DND-41 (cell line): ENCODE data around the gene IWS1.

Experiments used
- ATAC-seq: fragments of 200-7000 bp; cut with Tn5 transposase; 3 replicates; pipeline ENCODE4 v1.9.1; 2021; ENCODE audit warnings: low read depth; ENCODE audit not compliant: insufficient read depth
- DNase-seq: peaks from one replicate; pipeline ENCODE4 v3.0.0-alpha.2; 2020
- H2AFZ ChIP-seq: 2 replicates; pipeline ENCODE4 v1.6.0; 2012; ENCODE audit warnings: low read depth, low read length
- H3K27ac ChIP-seq: 2 replicates; pipeline ENCODE4 v1.5.1; 2012; ENCODE audit warnings: low read length, inconsistent platforms
- H3K27me3 ChIP-seq: fragments of 200-600 bp; sonication (generic); 2 replicates; pipeline ENCODE4 v1.6.0; 2012; ENCODE audit warnings: low read length, mild to moderate bottlenecking, inconsistent platforms; ENCODE audit not compliant: insufficient read depth, poor library complexity
- H3K36me3 ChIP-seq: 2 replicates; pipeline ENCODE4 v1.5.1; 2012; ENCODE audit warnings: low read length, inconsistent platforms; ENCODE audit not compliant: insufficient read depth
- H3K4me1 ChIP-seq: 2 replicates; pipeline ENCODE4 v1.5.1; 2012; ENCODE audit warnings: mild to moderate bottlenecking, low read length; ENCODE audit not compliant: insufficient read depth
- H3K4me2 ChIP-seq: 2 replicates; pipeline ENCODE4 v1.6.0; 2012; ENCODE audit warnings: mild to moderate bottlenecking, moderate library complexity, low read length, inconsistent platforms; ENCODE audit not compliant: insufficient read depth
- H3K4me3 ChIP-seq, 2 experiments: fragments of 200-600 bp in 1 of 2; shearing (Covaris generic) in 1 of 2; 2 replicates each; pipeline ENCODE4 v1.5.1; 2012 to 2016; ENCODE audit warnings: inconsistent platforms in 2 of 2, low read length in 2 of 2, mild to moderate bottlenecking in 2 of 2, low read depth in 1 of 2, moderate library complexity in 1 of 2
- H3K79me2 ChIP-seq: 2 replicates; pipeline ENCODE4 v1.6.0; 2012; ENCODE audit warnings: low read length, inconsistent platforms; ENCODE audit not compliant: insufficient read depth
- H3K9ac ChIP-seq: 2 replicates; pipeline ENCODE4 v1.6.0; 2012; ENCODE audit warnings: low read depth, mild to moderate bottlenecking, inconsistent platforms, low read length, moderate library complexity
- H3K9me3 ChIP-seq: 2 replicates; pipeline ENCODE4 v1.5.1; 2012; ENCODE audit warnings: low read length, moderate library complexity, mild to moderate bottlenecking, inconsistent platforms; ENCODE audit not compliant: insufficient read depth, severe bottlenecking
- H4K20me1 ChIP-seq: 2 replicates; pipeline ENCODE4 v1.6.0; 2012; ENCODE audit warnings: low read length; ENCODE audit not compliant: insufficient read depth
- EZH2 ChIP-seq: IDR thresholded peaks from 3 replicates; pipeline ENCODE4 v1.6.1; 2012; ENCODE audit warnings: borderline replicate concordance, low read depth, mild to moderate bottlenecking, moderate library complexity, low read length, inconsistent platforms; ENCODE audit not compliant: severe bottlenecking
- TF ChIP-seq, protein P1 (sequence below): IDR thresholded peaks from 2 replicates; pipeline ENCODE4 v1.5.1; 2012; ENCODE audit warnings: borderline replicate concordance, low read length, moderate library complexity, mild to moderate bottlenecking; ENCODE audit not compliant: poor library complexity, severe bottlenecking; ENCODE audit errors: extremely low read depth

IWS1 gene

DNA sequence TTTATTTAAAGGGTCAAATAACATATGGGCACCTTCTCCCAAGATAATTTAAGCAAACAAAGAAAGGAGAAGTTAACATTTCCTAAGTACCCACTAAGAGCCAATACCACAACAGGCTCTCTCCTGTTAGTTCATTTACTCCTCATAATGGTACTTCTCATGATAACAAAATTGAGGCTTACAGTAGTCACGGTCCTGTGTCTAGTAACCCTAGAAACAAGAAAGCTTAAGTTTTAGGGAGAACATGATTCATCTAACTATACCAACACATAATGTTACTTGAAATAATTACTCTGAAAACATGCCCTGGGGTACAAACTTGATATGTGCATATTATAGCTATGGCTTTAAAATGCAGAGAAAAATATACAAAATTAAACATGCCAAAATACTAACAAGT, 19.8 kb downstream of the IWS1 start:
- Histone ChIP-seq H2AFZ (no peak overlapping the region), H3K79me2 (peaks cover 80% of the 10 kb centered on the region), H3K9me3 (no peaks in the 10 kb centered on the region), H4K20me1 (peaks cover 57% of the 10 kb centered on the region; the same call in 1 of the 2 replicates), H3K36me3 (peaks cover 82% of the 10 kb centered on the region), H3K27me3 (no peaks in the 10 kb centered on the region), H3K4me1 (no peaks in the 10 kb centered on the region), H3K4me2 (no peak overlapping the region), H3K27ac (no peak overlapping the region), H3K4me3 (no peak overlapping the region), H3K9ac (no peak overlapping the region)
- DNase-seq = no peak
- TF ChIP-seq, protein P1, sequence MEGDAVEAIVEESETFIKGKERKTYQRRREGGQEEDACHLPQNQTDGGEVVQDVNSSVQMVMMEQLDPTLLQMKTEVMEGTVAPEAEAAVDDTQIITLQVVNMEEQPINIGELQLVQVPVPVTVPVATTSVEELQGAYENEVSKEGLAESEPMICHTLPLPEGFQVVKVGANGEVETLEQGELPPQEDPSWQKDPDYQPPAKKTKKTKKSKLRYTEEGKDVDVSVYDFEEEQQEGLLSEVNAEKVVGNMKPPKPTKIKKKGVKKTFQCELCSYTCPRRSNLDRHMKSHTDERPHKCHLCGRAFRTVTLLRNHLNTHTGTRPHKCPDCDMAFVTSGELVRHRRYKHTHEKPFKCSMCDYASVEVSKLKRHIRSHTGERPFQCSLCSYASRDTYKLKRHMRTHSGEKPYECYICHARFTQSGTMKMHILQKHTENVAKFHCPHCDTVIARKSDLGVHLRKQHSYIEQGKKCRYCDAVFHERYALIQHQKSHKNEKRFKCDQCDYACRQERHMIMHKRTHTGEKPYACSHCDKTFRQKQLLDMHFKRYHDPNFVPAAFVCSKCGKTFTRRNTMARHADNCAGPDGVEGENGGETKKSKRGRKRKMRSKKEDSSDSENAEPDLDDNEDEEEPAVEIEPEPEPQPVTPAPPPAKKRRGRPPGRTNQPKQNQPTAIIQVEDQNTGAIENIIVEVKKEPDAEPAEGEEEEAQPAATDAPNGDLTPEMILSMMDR = no peak
- TF ChIP-seq EZH2 = no peak
- no peak for ATAC-seq

DNA sequence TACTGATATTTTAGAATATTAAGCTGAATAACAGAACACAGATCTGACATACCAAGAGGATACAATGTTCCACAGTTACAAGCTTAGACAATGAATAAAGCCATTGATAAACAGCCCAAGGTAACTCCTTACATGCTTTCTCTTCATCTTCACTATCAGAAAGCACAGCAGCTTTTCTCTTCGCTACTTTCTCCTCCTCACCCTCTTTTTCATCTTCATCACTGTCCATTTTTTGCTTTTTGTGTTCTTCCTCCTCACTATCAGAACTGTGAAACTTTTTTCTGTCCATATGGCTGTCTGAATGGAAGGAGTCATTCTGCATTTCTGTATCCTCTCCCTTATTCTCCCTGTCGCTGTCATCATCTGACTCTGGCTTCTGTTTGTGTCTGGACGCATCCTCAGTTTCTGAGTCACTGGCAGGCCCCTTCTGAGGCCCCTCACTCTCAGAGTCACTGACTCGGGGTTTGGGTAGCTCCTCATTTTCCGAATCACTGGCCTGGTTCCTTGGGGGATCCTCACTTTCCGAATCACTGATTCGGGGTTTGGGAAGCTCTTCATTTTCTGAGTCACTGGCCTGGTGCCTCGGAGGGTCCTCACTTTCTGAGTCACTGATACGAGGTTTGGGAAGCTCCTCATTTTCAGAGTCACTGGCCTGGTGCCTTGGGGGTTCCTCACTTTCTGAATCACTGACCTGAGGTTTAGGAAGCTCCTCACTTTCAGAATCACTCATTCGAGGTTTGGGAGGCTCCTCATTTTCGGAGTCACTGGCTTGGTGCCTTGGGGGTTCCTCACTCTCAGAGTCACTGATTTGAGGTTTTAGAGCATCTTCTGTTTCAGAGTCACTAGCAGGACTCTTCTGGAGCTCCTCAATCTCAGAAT, 21.5 kb downstream of the IWS1 start:
- ATAC-seq = no peak
- no peak overlapping the region for H3K4me2 ChIP-seq
- no peak for DNase-seq
- no peak overlapping the region for H3K27ac ChIP-seq
- H3K79me2 ChIP-seq = peaks cover 64% of the 10 kb centered on the region
- H3K9ac ChIP-seq = no peak overlapping the region
- no peak overlapping the region for H2AFZ ChIP-seq
- H3K27me3 ChIP-seq = no peaks in the 10 kb centered on the region
- no peak overlapping the region for H3K4me3 ChIP-seq
- no peak for TF ChIP-seq EZH2
- TF ChIP-seq, protein P1 = no peak
- H3K36me3 ChIP-seq = peaks cover 84% of the 10 kb centered on the region
- H4K20me1 ChIP-seq = peaks cover 40% of the 10 kb centered on the region; the same call in 1 of the 2 replicates
- H3K4me1 ChIP-seq = no peaks in the 10 kb centered on the region
- H3K9me3 ChIP-seq = no peaks in the 10 kb centered on the region

DNA sequence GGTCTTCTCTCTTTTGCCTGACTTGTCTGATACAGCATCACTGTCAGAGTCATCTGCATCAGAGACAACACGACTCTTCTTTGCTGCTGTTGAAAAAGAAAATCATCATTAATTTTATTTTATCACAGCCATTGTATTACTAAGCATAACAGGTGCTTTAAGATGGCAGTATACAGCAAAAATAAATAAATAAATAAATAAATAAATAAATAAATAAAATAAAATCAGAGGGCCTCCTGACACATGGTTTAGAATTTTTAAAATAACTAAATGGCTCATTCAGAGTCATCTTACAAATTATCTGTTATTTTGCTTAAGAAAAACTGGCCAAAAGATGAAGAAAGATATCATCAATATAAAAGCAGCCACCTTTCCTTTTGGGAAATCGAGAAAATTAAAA, 22.8 kb downstream of the IWS1 start:
- Histone ChIP-seq H3K4me1 (no peaks in the 10 kb centered on the region), H3K36me3 (peaks cover 89% of the 10 kb centered on the region), H3K27me3 (no peaks in the 10 kb centered on the region), H3K9me3 (no peaks in the 10 kb centered on the region), H3K27ac (no peak overlapping the region), H3K9ac (no peak overlapping the region), H3K4me2 (no peak overlapping the region), H3K79me2 (peaks cover 56% of the 10 kb centered on the region), H2AFZ (no peak overlapping the region), H4K20me1 (peaks cover 28% of the 10 kb centered on the region; the same call in 1 of the 2 replicates), H3K4me3 (no peak overlapping the region)
- no peak for DNase-seq
- TF ChIP-seq, protein P1 = no peak
- TF ChIP-seq EZH2 = no peak
- ATAC-seq = no peak
